Stimulated activated CD8-positive, alpha-beta memory T cell treated with anti-CD3 and anti-CD28 coated beads, Interleukin-7, amount 100 ng/mL, for 24 hours (primary cell): ENCODE data around the gene HOTAIR.

Source experiments
- DNase-seq: peaks from one replicate; pipeline ENCODE4 v3.0.0-alpha.2; 2020; ENCODE audit warnings: low read depth

The HOTAIR gene

GRCh38 chr12:53974084-53975063 is at the start of gene HOTAIR:
Gene HOTAIR (minus strand): TSS chr12:53974954.
- DNase-seq: no peak

- DNase-seq: no peak
Observed at GRCh38 chr12:54024127-54024526, 49.4 kb upstream of the HOTAIR start.

GRCh38 chr12:54022960-54023884 is 48.5 kb upstream of the HOTAIR start:
- DNase-seq: no peak

GRCh38 chr12:54021432-54022013 is 46.8 kb upstream of the HOTAIR start:
- no peak for DNase-seq

- no peak for DNase-seq
Observed at GRCh38 chr12:54020591-54021405, 46.0 kb upstream of the HOTAIR start.

- no peak for DNase-seq
Observed at GRCh38 chr12:54019924-54020590, 45.3 kb upstream of the HOTAIR start.

GRCh38 chr12:54019091-54019811 is 44.5 kb upstream of the HOTAIR start:
- DNase-seq: no peak

GRCh38 chr12:54018468-54018984 is 43.8 kb upstream of the HOTAIR start:
- DNase-seq: no peak

- DNase-seq: peak; percentile 49
Observed at GRCh38 chr12:54017878-54018467, 43.2 kb upstream of the HOTAIR start.

- no peak for DNase-seq
Observed at GRCh38 chr12:54017027-54017788, 42.5 kb upstream of the HOTAIR start.

GRCh38 chr12:54016478-54016964 is 41.8 kb upstream of the HOTAIR start:
- no peak for DNase-seq

- no peak for DNase-seq
Observed at GRCh38 chr12:54016051-54016450, 41.3 kb upstream of the HOTAIR start.

GRCh38 chr12:54015018-54015931 is 40.5 kb upstream of the HOTAIR start:
- no peak for DNase-seq

- DNase-seq: no peak
Observed at GRCh38 chr12:54014377-54015017, 39.7 kb upstream of the HOTAIR start.

- no peak for DNase-seq
Observed at GRCh38 chr12:54012631-54013409, 38.1 kb upstream of the HOTAIR start.
